HepG2 (cell line): ENCODE data around the gene COL25A1. TPM values are rescaled to one million over a fixed set of nuclear protein-coding genes. Genes with fewer than 3 reads are reported as not detected.

ENCODE experiments used
- ATAC-seq: fragments of 200-7000 bp; cut with Tn5 transposase; 3 replicates; pipeline ENCODE4 v1.9.1; 2020; ENCODE audit warnings: mild to moderate bottlenecking, moderate library complexity
- BruUV-seq: library from RNA; stranded (reverse); fragments of 400-500 nt; replicated peaks from 2 replicates; lab custom pipeline; 2021; lab: Mats Ljungman, UMichigan
- CTCF ChIA-PET: fragments of 300-600 bp; formaldehyde crosslinking; extraction: SDS; loops from one replicate; lab custom pipeline; 2021; ENCODE audit warnings: low total read pairs, inconsistent platforms, low intra/inter-chr PET ratio; lab: Yijun Ruan, JAX
- POLR2A ChIA-PET: fragments of 350-600 bp; sonication (Branson Sonifier 250); formaldehyde crosslinking; loops from one replicate; lab custom pipeline; 2020; ENCODE audit warnings: antibody characterized with exemption, inconsistent platforms; lab: Yijun Ruan, JAX
- DNase-seq: peaks from one replicate; pipeline ENCODE4 v3.0.0-alpha.2; 2015; ENCODE audit warnings: low spot score
- FAIRE-seq: peaks from 3 replicates; lab custom pipeline; 2011; peaks lifted over from hg19 to GRCh38; lab: Jason Lieb, UNC
- H2AFZ ChIP-seq: one replicate; pipeline ENCODE4 v1.6.1; 2011; ENCODE audit warnings: low read length, inconsistent platforms
- H3K27ac ChIP-seq: fragments of 300-600 bp; 3 replicates; pipeline ENCODE4 v1.8.0; 2011; ENCODE audit warnings: mixed run types, mild to moderate bottlenecking, mixed read lengths, low read length, inconsistent platforms; ENCODE audit not compliant: insufficient read depth; ENCODE audit errors: extremely low read length
- H3K27me3 ChIP-seq, 2 experiments: fragments of 200-600 bp in 1 of 2; 2 replicates in 1 of 2; 3 replicates in 1 of 2; pipeline versions ENCODE4 v1.6.0 to v1.8.0; 2011; ENCODE audit warnings: low read length in 2 of 2, mild to moderate bottlenecking in 2 of 2, moderate library complexity in 2 of 2, inconsistent platforms in 1 of 2; ENCODE audit not compliant: insufficient read depth in 2 of 2, control insufficient read depth in 1 of 2
- H3K36me3 ChIP-seq, 2 experiments: fragments of 200-600 bp in 1 of 2; replicated peaks in 1 of 2; 2 replicates in 1 of 2; 3 replicates in 1 of 2; pipeline versions ENCODE4 v1.5.1 to v1.8.0; 2011; ENCODE audit warnings: low read length in 2 of 2, inconsistent platforms in 1 of 2; ENCODE audit not compliant: insufficient read depth in 2 of 2, control insufficient read depth in 1 of 2
- H3K4me1 ChIP-seq: 2 replicates; pipeline ENCODE4 v1.5.1; 2012; ENCODE audit warnings: low read length, inconsistent platforms; ENCODE audit not compliant: insufficient read depth
- H3K4me2 ChIP-seq: 2 replicates; pipeline ENCODE4 v1.6.0; 2011; ENCODE audit warnings: low read depth, low read length, inconsistent platforms
- H3K4me3 ChIP-seq, 3 experiments: fragments of 200-600 bp in 1 of 3; sonication (generic), shearing (Covaris generic) in 1 of 3; replicated peaks in 1 of 3; 2 replicates each; pipeline ENCODE4 v1.5.1; 2011 to 2016; ENCODE audit warnings: low read length in 3 of 3, inconsistent platforms in 2 of 3, low read depth in 2 of 3, mild to moderate bottlenecking in 2 of 3, control low read depth in 1 of 3, mixed read lengths in 1 of 3; ENCODE audit not compliant: insufficient read depth in 1 of 3
- H3K79me2 ChIP-seq: one replicate; pipeline ENCODE4 v1.6.1; 2011; ENCODE audit warnings: low read length, inconsistent platforms; ENCODE audit not compliant: insufficient read depth
- H3K9ac ChIP-seq: 2 replicates; pipeline ENCODE4 v1.6.0; 2011; ENCODE audit warnings: mild to moderate bottlenecking, low read depth, low read length, inconsistent platforms; ENCODE audit not compliant: insufficient read depth
- H3K9me3 ChIP-seq: 2 replicates; pipeline ENCODE4 v1.5.1; 2012; ENCODE audit warnings: mild to moderate bottlenecking, low read length
- H4K20me1 ChIP-seq: 2 replicates; pipeline ENCODE4 v1.6.0; 2011; ENCODE audit warnings: inconsistent platforms, mild to moderate bottlenecking, low read length, moderate library complexity; ENCODE audit not compliant: insufficient read depth
- ARNTL ChIP-seq: sonication (generic); formaldehyde crosslinking; IDR thresholded peaks from 2 replicates; pipeline ENCODE4 v1.4.0; 2020; ENCODE audit warnings: mild to moderate bottlenecking, missing genetic modification reagents
- FOSL1 ChIP-seq: sonication (generic); formaldehyde crosslinking; IDR thresholded peaks from 2 replicates; pipeline ENCODE4 v1.9.0; 2021; ENCODE audit warnings: missing genetic modification reagents, borderline replicate concordance
- PHB2 ChIP-seq: fragments of 450-650 bp; IDR thresholded peaks from 2 replicates; pipeline ENCODE4 v1.6.1; 2018; ENCODE audit not compliant: partially characterized antibody
- WGBS: methylation state at CpG from one replicate; pipeline ENCODE4 v1.1.6; 2017; ENCODE audit warnings: low lambda C conversion rate; 5-methylcytosine and 5-hydroxymethylcytosine counted together
- in situ Hi-C: cut with HindIII; loops from 2 replicates; pipeline ENCODE4 v1.10.0; 2017; ENCODE audit warnings: low pct_unique_long_range_greater_than_20kb; ENCODE audit not compliant: extremely low pct_ligation_motif_present
- intact Hi-C: fragments of 100-400 bp; cut with micrococcal nuclease; formaldehyde crosslinking; loops from one replicate; pipeline ENCODE4 v1.10.0; 2022; ENCODE audit not compliant: unreplicated experiment
- polyA plus RNA-seq, 8 experiments: library from polyadenylated mRNA; depleted of rRNA in 3 of 8; stranded (reverse) in 7 of 8; unstranded in 1 of 8; fragments of >200 nt; fragmentation: Illumina TruSeq in 4 of 8; extraction: Trizol in 4 of 8; gene quantifications; 2 replicates each; pipeline versions ENCODE4 v1.2.1 to v1.2.3, GENCODE V29; 2011 to 2016; ENCODE audit warnings: low read depth in 4 of 8, missing spikeins in 1 of 8, mixed read lengths in 1 of 8; ENCODE audit not compliant: insufficient read depth in 1 of 8
- total RNA-seq, 5 experiments: library from RNA; depleted of rRNA; stranded (reverse); fragments of >200 nt; fragmentation: Illumina TruSeq; extraction: Trizol; gene quantifications; 2 replicates each; pipeline ENCODE4 v1.2.3, GENCODE V29; 2016; ENCODE audit warnings: low read depth in 1 of 5
- TF ChIP-seq, protein P1 (sequence below): sonication (generic); formaldehyde crosslinking; IDR thresholded peaks from 2 replicates; pipeline ENCODE4 v1.5.0; 2020; ENCODE audit warnings: mild to moderate bottlenecking, missing genetic modification reagents

Gene COL25A1
- total and polyA plus RNA-seq, 2 of the 13 experiments (the other 11 are each of a cell fraction or from before 2014, with no cell fraction given): not detected

GRCh38 chr4:109134921-109135320 is 167.5 kb downstream of the COL25A1 start:
- POLR2A ChIA-PET: no interaction called here

DNA sequence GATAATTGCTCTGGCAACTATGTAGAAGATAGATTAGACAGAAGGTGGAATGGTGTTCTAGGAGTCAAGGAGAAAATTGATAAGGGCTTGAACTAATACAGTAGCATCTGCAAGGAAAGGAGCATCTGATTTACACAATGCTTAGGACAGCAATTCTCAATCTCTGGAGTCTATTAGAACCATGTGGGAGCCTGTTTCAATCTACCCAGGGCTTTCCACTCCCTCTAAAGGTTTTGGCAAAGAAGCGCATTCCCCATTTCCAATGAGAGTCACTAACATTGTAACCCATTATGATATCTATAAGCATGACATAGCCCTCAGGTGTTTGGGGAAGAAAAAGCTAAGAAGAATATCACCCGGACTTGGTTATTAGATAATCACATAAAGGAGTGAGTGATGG is 168.2 kb downstream of the COL25A1 start:
- no peak overlapping the region for H3K4me2 ChIP-seq
- H3K9ac ChIP-seq: no peak overlapping the region
- ChIA-PET POLR2A (no interaction called here), CTCF (no interaction called here)
- H3K4me1 ChIP-seq: no peaks in the 10 kb centered on the region
- ATAC-seq (no peak), DNase-seq (no peak), FAIRE-seq (no peak)
- H3K27me3 ChIP-seq: no peaks in the 10 kb centered on the region
- 24% methylated on average over 2 of the region's 2 CpGs for WGBS
- H3K4me3 ChIP-seq: no peak overlapping the region
- no peak overlapping the region for H2AFZ ChIP-seq
- no peak overlapping the region for H3K27ac ChIP-seq
- H4K20me1 ChIP-seq: no peaks in the 10 kb centered on the region
- intact Hi-C loops (no loop called here), in situ Hi-C loops (no loop called here)
- no peaks in the 10 kb centered on the region for H3K36me3 ChIP-seq
- no peaks in the 10 kb centered on the region for H3K9me3 ChIP-seq
- no TSS peak for BruUV-seq
- H3K79me2 ChIP-seq: no peaks in the 10 kb centered on the region
- no peak for TF ChIP-seq FOSL1 (CRISPR knock-in tag)

More at GRCh38 chr4:109134921-109135320, 167.5 kb downstream of the COL25A1 start:
- Histone ChIP-seq H2AFZ (no peak overlapping the region), H3K4me3 (no peak overlapping the region), H3K9me3 (no peaks in the 10 kb centered on the region), H4K20me1 (no peaks in the 10 kb centered on the region), H3K79me2 (no peaks in the 10 kb centered on the region), H3K4me2 (no peak overlapping the region), H3K27ac (no peak overlapping the region), H3K4me1 (no peaks in the 10 kb centered on the region), H3K9ac (no peak overlapping the region), H3K36me3 (no peaks in the 10 kb centered on the region), H3K27me3 (no peaks in the 10 kb centered on the region)
- no TSS peak for BruUV-seq
- DNase-seq (no peak), ATAC-seq (no peak), FAIRE-seq (no peak)
- intact Hi-C loops: no loop called here
- CTCF ChIA-PET: no interaction called here
- in situ Hi-C loops: no loop called here
- TF ChIP-seq, protein P1, sequence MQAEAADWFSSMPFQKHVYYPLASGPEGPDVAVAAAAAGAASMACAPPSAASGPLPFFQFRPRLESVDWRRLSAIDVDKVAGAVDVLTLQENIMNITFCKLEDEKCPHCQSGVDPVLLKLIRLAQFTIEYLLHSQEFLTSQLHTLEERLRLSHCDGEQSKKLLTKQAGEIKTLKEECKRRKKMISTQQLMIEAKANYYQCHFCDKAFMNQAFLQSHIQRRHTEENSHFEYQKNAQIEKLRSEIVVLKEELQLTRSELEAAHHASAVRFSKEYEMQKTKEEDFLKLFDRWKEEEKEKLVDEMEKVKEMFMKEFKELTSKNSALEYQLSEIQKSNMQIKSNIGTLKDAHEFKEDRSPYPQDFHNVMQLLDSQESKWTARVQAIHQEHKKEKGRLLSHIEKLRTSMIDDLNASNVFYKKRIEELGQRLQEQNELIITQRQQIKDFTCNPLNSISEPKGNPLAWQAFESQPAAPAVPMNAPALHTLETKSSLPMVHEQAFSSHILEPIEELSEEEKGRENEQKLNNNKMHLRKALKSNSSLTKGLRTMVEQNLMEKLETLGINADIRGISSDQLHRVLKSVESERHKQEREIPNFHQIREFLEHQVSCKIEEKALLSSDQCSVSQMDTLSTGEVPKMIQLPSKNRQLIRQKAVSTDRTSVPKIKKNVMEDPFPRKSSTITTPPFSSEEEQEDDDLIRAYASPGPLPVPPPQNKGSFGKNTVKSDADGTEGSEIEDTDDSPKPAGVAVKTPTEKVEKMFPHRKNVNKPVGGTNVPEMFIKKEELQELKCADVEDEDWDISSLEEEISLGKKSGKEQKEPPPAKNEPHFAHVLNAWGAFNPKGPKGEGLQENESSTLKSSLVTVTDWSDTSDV (CRISPR knock-in tag): no peak
- no peak for TF ChIP-seq PHB2
- TF ChIP-seq ARNTL (CRISPR knock-in tag): no peak
- no peak for TF ChIP-seq FOSL1 (CRISPR knock-in tag)
